Measurements from ENCODE around the gene CYP4F22.

DNA sequence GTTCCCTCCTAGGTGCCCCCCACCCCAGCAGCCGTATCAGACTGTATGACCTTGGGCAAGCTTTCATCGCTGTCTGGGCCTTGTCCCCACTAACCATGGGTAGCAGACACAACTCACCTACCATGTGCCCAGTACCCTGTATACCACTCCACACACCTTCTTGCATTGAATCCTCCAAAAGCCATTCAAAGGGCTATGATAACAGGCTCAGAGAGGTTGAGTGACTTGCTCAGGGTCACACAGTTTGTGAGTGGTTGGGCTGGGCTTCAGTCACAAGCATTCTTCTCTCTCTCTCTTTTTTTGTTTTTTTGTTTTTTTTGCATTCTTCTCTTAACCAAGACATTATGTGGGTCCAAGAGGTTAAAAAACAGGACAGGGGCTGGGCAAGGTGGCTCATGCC, 46.6 kb upstream of the CYP4F22 start:
- TF ChIP-seq, protein P1, sequence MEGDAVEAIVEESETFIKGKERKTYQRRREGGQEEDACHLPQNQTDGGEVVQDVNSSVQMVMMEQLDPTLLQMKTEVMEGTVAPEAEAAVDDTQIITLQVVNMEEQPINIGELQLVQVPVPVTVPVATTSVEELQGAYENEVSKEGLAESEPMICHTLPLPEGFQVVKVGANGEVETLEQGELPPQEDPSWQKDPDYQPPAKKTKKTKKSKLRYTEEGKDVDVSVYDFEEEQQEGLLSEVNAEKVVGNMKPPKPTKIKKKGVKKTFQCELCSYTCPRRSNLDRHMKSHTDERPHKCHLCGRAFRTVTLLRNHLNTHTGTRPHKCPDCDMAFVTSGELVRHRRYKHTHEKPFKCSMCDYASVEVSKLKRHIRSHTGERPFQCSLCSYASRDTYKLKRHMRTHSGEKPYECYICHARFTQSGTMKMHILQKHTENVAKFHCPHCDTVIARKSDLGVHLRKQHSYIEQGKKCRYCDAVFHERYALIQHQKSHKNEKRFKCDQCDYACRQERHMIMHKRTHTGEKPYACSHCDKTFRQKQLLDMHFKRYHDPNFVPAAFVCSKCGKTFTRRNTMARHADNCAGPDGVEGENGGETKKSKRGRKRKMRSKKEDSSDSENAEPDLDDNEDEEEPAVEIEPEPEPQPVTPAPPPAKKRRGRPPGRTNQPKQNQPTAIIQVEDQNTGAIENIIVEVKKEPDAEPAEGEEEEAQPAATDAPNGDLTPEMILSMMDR (IDR thresholded peaks at IDR 0.05): no peak
- TF ChIP-seq POLR2A (IDR thresholded peaks at IDR 0.05): no peak
